NCI-H128 (cell line): ENCODE data around the gene GRK5.

ENCODE experiments used
- DNase-seq: peaks from one replicate; lab custom pipeline; 2025; ENCODE audit not compliant: unreplicated experiment; lab: John Stamatoyannopoulos, UW

GRK5 gene

DNA sequence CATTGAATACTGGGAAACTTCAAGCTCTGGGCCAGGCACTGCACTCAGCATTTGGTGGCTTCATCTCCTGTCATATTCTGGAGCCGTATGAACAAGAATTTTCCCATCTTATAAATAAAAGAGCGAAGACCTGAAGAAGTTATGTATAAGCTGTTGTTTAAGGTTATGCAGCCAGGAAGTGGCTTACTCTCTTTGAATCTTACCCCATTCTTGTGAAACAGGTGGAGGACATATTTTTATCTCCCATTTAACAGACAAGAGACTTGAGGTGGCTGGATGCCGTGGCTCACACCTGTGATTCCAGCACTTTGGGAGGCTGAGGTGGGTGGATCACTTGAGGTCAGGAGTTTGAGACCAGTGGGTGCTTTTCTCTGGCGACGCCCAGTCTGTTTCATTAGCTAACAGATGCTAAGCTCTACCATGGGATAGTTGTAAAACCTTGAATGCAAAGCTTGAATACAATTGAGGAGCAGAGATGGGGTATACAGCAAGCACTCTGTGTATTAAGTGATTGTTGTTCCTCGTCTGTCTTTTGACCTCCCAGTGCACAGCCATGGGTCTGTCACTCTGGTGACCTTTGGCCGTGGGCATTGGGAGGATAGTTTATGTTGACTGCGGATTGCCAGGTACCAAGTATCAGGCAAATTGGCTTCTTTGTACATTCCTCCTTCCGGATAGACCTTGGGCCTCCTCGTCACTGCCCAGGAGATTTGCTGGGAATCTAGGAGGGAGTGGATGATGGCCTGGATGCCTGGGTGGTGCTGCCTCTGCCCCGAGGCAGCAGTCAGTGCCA is 85.8 kb downstream of the GRK5 start:
- no peak for DNase-seq

DNA sequence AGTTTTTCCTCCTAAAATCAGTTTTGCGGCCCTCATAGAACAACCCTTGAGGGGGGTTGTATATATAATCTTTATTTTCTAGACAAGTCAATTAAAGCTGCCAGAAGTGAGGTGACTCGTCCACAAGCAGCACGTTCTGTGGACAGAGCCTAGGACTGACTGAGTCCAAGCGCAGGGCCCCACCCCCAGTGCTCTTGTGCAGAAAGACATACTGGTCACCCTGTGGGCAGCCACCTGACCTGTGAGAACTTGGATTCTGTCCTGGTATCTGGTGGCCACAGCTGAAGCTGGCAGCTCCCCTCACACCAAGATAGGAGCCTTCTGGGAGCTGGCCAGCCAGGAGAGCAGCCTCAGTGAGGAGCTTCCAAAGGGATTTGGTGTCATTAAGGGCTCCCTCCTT is 89.3 kb downstream of the GRK5 start:
- no peak for DNase-seq

DNA sequence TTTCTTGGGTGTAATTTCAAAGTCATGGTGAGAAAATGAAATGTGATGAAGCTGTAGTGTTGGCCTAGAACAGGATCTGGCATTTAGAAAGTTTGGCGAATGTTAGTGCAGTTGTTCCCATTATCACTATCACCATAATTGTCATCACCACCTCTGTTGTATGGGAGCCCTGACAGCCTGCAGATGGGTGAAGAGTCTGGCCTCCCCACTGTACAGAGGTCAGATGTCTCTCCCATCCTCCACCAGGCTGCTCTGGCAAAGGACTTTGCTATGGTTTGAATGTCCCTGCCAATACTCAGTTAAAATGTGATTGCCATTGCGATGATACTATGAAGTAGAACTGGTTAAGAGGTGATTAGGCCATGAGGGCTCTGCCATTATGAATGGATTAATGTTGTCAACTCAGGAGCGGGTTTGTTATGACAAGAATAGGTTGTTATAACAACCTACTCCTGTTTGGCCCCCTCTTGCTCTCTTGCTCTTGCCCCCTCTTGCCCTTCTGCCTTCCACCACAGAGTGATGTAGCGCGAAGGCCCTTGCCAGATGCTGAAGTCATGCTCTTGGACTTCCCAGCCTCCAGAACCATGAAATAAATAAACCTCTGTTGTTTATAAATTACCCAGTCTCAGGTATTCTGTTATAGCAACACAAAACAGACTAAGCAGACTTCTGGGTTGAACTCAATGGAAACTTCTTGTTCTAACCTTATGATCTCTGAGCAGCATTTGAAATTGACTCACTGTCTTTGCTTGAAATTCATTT is 90.0 kb downstream of the GRK5 start:
- DNase-seq, result no peak

DNA sequence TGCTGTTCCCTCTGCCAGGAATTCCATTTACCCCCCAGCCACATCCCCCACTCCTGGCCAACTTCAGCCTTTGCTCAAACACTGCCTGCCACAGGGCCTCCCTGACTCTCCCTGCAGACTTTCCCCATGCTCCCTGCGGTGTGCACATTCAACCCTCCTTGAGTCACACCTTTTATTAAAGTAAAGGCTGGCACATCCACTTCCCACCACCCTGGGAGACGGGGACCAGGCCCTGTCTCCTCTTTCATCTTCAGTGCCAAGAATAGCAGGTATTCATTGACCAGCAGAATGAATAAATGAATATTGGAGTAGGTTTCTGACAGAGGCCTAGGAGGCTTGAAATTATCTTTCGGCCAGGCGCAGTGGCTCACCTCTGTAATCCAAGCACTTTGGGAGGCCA is 91.4 kb downstream of the GRK5 start:
- DNase-seq, result no peak

DNA sequence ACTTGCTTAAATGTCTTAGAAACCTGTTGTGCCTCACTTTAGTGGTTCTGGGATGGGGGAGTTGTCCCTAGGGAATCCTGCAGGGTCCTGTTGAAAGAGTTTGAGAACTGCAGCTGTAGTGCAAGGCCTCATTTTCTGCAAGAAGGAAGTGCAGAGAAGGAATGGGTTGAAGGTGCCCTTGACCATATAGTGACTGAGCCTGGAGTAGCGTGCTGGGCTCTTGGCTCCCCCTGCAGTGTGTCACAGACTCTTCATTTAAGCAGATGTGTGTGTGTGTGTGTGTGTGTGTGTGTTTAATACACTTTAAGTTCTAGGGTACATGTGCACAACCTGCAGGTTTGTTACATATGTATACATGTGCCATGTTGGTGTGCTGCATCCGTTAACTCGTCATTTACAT is 92.2 kb downstream of the GRK5 start:
- no peak for DNase-seq

DNA sequence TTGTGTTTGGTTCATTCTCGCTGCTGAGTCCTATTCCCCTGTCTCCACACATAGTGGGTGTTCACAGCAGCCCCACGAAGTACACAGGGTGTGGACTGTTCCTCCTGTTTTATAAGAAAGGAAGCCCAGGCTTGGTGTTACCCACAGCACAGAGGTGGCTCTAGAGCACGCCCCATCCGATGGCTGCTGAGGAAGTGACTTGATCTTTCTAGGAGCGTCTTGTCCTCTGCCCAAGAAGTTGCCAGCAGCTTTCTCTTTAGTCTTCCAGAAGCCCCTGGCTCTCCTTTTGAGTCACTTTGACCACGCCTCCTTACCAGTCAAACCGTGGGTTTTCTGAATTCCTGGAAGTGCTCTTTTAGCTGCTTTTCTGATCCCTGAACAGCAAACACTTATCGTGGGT is 94.0 kb downstream of the GRK5 start:
- no peak for DNase-seq

DNA sequence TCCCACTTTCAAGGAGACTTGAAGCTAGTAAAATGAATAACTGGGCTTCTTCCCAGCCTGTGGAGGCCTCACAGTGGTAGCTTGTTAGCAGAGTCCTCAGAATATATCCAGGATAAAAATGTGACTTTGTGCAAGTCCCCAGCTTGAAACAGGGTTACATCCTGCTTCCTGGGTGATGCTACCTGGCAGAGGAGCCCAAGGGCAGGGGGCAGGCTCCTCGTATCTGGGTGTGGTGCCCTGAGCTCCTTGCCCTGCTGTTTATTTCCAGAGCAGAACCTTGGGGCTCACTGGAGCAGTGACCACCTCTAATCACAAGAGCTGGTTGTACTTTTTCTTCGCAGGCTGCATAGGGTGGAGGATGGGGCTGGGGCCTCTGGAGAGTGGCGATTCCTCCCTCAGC is 94.8 kb downstream of the GRK5 start:
- no peak for DNase-seq

DNA sequence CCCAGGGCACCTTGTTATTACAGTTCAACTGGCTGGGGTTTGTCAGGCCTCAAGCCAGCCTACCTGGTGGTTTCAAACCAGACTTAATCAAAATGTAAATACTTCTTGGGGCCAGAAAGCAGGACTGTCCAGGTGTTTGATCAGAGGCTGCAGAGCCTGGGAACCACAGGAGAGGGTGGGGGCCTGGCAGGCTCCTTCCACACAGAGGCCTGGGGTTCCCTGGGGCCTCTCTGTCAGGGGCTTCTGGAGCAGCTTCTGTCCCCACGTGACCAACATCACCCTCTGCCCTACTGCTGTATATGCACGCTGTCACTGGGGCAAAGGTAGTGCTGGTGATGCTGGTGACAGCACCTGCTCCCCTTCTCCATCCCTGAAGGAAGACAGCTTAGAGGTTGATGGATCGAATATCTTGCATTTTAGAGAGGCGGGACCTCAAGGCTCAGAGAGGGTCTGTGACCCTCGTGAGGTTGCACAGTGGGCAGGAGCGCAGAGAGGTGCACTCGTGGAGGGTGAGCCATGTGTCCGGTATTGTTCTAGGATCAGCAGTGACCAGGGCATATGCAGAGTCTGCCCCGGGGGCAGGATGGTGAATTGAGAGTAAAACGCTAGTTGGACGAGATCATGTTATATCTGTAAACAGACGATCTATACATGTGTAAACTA is 95.4 kb downstream of the GRK5 start:
- DNase-seq, result no peak

DNA sequence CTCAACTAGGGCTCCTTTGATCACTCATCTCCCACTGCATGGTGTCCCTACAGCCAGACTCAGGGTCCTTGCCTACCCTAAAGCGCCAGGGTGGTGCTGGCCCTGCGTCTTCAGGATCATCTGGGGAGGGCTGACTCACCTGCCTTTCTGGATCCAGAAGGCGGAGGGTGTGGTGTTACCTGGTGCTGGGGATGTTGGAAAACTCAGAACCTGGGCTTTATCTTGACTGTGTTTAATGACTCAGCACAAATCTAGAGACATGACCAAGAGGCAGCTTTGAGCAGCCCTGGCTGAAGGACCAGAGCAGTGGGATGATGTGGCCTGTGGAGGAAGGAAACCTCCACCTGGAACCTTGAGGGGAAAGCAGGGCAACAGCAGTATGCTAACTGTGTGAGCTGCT is 96.5 kb downstream of the GRK5 start:
- DNase-seq, result no peak

DNA sequence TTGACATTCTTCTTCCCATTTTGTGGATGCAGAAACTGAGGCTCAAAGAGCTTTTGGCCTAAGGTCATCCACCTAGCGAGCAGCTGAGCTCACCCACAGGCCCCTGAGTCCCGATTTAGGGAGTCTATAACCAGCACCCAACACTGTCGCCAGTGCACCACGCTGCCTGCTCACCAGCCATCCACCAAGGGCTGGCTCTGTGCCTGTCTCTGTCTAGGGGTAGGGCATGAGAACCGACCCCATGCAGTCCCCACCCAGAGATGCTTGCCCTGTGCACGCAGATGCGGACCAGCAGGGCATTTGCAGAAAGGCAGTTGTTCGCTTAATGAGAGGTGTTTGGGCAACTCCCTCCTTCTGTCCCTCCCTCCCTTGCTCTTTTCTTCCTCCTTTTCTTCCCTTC is 97.2 kb downstream of the GRK5 start:
- DNase-seq, result no peak

DNA sequence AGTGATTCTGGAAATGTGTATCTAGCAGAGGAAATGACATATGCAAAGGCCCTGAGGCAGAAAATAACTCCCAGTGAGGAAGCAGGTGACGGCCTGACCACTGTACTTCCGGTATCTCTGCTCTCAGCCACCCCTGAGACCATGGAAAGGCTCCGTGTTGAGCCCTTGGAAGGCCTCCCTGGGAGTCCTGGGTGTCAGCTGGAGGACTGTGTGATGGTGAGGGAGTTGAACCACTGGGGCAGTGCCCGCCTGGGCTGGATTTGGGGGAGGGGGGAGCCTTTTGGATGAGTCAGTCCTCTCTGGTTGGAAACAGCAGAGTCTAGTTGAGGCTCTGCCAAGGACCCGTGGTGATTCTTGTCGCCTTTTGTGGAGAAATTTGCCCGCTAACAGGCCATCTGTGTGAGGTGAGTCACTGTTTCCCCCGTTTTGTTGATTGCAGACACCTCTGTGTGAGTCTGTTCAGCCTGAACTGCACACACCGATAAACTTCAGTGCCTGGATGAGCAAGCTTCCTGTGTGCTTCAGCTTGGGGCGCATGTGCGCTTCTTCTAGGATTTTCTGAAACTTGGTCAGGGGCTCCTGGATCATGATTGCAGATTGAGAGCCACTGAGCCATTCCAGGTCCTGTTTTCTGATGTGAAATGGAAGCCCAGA is 98.6 kb downstream of the GRK5 start:
- no peak for DNase-seq

DNA sequence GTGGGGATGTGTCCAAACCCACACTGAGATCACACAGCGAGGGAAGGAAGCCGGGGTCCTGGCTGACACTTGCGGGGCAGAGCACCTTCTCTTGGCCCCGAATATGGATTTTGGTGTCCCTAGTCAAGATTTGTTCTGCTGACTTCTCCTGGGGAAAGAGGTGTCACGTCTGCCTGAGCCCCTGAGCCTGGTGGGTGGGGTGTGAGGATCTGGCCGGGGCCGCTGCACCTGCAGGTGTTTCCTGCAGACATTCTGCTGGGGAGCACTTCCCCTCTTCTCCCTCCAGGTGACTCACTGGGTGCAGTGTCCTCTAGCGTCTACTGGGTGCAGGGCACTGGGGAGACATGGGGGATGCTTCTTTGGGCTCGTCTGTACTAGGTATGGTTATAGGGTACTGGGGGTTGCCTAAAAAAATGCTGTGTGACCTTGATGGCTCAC is 99.2 kb downstream of the GRK5 start:
- DNase-seq, result no peak

DNA sequence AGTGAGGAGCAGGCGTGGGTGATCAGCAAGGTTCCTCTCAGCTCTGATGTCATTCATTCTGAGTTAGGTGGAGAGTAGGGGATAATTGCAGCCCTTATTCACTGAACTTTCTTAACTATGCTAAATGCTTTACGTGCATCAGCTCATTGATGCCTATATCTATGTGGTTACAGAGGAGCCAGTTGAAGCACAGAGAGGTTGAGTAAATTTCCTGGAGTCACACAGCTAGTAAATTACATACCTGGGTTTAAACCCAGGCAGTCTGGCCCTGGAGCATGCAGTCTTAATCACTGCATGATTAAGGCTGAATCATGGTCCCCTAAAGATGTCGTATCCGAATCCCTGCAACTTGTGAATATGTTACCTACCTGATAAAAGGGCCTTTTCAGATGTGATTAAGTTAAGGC is 99.6 kb downstream of the GRK5 start:
- DNase-seq, result no peak

DNA sequence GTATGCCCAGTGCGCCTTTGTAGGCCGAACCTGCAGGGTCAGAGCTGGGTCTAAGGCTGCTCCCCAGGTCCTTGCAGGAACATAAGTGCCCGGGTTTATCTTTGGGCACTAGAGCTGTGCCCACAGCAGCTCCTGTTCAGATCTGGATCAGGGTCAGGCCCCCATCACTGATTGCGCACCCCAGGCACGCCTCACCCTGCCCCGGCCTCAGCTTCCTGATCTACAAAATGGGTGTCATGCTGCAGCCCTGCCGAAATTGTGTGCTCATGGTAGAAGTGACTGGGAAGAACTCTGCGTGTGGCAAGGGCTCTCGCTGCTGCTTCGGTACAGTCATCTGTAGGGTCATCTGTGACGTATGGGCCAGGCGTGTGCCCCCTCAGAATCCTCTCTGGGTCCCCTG is 100.7 kb downstream of the GRK5 start:
- no peak for DNase-seq

DNA sequence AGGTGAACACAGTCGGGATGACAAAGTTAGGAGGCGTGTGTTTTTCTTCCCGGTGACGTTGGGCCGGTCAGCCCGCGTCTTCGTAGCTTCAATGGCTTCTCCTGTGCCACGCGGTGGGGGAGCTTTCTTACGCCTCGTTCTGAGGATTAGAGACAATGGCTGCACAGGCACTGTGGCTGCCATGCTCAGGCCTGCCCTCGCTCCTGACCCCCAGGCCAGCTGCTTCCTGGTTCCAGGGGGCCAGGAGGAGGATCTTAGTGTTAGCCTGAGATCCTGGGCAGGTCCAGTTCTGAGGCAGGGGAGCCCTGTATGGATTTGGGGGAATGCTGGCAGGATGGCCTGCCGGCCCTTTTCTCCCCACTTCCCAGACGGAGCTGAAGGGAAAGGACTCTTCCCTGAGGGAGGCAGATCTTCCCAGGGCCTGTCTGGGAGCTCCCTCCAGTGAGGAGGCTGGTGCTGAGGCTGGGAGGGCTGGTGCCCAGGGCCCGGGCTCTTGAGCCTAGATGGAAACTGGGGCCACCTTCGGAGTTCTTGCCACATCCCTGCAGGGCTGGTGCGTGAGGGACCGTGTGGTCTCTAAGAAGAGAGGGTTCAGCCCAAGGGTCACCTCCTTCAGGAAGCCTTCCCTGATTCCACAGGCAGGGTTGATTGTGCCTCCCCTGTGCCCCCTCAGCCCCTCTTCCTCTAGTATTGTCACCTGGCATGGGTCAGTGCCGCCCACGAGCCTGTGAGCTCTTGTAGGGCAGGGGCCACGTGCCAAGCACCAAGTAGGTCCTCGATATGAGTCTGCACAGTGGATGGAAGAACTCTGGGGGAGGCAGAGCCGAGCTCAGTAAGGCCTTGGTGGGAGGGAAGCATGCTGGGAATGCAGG is 101.4 kb downstream of the GRK5 start:
- no peak for DNase-seq

DNA sequence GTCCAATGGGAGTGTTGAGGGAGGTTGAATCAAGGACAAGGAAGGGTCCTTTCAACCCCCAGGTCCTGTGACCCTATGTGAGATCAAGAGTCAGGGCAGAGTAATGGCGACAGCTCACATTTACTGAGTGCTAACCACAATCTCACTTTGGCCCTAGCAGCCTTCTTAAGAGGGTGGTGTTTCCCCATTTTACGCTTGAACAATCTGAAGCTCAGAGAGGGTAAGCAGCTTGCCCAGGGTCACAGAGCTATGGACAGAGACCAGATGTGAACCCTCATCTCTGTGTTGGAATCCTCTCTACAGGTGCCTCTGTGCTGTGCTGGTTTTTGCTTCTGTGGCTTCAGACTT is 102.0 kb downstream of the GRK5 start:
- DNase-seq, result no peak

DNA sequence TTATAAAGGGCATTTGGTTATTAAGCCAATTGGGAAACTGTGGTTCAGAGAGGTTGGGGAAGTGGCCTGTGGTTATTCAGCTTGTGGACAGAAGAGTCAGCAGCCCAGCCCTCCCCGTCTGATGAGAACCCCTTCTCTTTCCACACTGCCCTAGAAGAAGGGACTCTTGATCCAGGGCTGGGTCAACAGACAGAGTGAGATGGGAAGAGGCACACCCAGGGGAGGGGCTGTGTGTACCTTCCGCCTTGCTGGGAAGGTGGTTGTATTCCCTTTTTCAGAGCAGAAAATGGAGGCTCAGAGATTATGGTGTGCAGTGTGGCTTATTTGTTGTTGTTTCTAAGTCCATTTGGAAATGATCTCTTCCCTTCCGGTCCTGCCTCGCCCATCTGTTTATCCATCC is 103.4 kb downstream of the GRK5 start:
- DNase-seq, result no peak

DNA sequence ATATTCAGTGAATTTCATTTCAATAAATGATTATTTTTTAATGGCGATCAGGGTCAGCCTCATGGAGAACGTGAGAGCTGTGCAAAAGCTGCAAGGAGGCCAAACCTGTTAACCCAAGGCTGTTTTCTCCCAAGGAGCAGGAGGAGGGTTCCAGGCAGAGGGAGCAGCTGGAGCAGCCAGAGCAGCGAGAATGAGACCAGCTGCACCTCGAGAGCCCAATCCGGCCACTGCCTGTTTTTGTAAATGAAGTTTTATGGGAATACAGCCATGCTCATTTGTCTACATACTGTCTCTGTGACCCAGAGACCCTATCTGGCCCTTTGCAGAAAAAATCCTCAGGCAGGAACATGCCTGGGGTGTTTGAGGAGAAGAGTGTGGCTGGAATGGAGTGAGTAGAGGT is 104.9 kb downstream of the GRK5 start:
- no peak for DNase-seq

DNA sequence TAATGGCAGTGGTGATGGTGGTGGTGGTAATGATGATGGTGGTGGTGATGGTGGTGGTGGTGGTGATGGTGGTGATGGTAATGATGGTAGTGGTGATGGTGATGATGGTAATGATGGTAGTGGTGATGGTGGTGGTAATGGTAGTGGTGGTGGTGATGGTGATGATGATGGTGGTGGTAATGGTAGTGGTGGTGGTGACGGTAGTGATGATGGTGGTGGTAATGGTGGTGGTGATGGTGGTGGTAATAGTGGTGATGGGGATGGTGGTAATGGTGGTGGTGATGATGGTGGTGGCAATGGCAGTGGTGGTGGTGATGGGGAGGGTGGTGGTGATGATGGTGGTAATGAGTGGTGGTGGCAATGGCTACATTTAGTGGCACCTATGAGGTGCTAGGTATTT is 105.7 kb downstream of the GRK5 start:
- no peak for DNase-seq

DNA sequence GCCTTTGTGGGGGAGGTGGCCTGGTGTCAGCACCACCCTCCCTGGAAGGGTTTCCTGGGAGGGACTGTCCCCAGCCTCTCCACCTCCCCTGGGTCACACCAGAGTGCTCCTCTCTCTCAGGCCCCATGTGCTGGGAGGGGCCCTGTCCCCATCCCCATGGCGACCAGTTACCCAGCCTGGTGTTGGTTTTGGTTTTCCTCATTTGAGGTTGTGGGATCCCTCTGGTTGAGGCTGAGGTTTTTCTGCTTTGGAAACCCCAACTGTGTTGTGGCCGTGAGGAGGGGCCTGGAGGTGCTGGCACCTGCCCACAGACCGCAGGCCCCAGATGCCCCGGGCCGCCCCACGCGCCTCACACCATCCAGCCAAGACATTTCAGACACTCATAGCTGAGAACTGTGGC is 106.3 kb downstream of the GRK5 start:
- DNase-seq, result no peak

DNA sequence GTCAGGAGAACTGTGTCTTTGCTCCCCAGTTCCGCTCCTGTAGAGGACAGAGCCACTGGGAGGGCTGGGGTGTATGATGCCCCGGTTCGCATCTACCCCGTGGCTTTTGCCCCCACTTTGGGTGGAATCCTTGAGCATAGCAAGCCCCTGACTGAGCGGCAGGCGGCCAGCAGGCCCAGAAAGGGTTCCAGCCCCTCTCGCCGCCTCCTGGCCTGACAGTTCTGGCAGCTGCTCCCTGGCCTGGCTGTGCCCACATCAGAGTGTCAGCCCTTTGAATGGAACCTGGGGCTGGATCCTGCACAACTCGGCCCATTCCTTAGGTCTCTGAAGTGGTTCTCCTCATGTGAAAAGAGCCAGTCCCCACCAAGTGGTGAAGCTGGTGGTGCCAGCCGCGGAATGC is 106.7 kb downstream of the GRK5 start:
- DNase-seq, result no peak
